GM19328 (cell line): Measurements from ENCODE around the gene PGA5.

Experiments
- ATAC-seq: cut with Tn5 transposase; IDR thresholded peaks from one replicate; pipeline ENCODE4 v1.9.1; 2021; ENCODE audit warnings: mild to moderate bottlenecking, moderate library complexity; ENCODE audit not compliant: unreplicated experiment

Gene PGA5

DNA sequence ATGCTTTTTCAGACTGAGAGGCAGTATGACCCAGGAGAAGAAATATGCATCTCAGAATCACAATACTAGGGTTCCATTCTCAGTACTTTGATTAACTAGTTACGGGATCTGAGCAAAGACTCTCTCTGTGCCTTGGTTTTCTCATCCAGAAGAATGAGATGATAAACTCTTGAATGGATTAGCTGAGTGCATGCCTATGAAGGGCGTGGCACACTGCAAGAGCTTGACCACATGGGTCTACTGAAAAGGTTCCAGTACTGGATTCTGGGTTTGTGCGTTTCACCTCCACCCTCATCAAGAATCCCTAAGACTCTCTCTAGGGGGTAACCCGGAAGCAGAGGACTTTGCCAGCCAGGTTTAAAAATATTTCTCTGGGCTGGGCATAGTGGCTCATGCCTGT lies 25.6 kb downstream of the PGA5 start:
- no peak for ATAC-seq

DNA sequence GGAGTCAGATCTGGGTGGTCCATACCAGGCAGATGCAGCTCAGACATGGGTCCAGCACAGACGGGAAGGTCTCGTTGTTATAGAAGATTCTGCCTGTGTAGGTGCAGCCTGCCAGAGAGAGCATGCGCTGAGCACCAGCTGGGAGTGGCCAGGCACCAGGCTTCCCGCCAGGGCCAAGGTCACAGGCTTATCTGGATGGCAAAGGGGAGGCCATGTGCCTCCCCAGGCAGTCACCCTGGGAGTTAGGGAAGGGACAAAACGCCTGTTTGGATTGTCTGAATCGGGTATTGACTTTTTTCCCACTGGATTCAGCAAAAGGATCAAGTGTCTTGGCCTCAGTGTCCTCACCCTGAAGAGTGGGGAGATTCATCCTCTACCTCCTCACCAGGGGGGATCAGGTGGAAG lies 26.5 kb downstream of the PGA5 start:
- ATAC-seq: no peak

DNA sequence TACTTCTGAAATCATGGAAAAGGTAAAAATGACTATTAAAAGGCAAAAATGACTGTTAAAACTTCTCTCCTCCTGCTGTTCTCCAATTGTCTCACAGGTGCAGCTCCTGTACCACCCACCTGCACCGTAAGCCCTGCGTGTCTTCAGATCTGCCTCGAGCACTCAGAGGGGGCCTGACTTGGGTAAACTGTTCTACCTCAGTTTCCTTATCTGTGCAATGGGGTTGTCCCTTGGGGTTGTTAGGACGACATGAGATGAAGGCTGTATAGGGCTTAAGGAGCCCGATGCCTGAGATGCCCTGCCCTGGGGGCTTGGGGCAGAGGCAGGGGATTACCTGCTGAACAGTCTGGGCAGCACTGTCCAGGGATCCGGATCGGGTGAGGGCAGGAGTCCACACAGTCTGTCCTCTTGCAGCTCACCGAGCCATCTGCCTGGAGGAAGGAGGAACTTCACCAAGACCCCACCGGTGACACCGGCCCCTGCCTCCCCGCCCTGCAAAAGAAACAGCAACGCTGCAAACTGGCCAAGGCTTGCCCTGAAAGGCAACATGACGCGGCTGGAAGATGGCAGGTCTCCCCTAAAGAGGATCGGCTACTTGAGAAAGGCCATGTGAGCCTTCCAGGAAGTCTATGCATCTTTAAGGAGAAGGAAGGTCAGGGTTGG lies 27.7 kb downstream of the PGA5 start:
- ATAC-seq: no peak

DNA sequence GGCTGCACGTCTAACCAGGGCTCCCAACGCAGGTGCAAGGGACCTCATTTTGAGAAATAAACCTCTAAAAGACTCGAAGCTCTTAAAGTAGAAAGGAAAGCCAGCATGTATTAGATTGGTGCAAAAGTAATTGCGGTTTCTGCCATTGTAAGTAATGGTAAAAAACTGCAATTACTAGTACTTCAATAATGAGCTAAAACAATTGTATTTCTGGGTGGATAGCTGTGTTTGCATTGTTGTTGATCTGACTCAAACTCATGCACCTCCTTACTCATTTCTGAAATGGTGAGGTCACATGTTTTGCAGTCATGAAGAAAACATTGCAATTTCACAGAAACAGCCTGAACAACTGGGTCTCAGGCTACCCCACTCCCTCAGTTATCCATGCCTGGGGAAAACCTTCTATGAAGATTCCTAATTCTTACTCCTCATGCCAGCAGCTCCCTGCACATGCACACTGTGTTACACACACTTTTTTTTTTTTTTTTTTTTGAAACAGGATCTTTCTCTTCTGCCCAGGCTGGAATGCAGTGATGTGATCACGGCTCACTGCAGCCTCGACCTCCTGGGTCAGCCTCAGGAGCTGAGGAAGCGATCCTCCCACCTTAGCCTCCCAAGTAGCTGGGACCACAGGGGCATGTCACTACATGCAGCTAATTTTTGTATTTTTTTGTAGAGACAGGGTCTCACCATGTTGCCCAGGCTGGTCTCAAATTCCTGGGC lies 29.5 kb downstream of the PGA5 start:
- ATAC-seq: no peak

DNA sequence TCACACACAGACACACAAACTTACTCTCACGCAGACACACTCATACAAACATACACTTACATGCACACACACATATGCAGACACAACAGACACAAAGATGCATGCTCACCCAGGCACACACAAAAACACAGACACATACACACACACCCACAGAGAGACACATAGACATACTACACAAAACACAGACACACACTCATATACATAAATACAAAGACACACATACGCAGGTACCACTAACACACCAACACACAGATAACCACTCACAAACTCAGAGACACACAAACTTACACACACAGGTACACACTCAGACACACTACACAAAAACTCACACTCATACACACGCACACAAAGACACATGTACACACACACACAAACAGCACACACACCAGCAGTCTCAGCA lies 31.8 kb downstream of the PGA5 start:
- no peak for ATAC-seq

DNA sequence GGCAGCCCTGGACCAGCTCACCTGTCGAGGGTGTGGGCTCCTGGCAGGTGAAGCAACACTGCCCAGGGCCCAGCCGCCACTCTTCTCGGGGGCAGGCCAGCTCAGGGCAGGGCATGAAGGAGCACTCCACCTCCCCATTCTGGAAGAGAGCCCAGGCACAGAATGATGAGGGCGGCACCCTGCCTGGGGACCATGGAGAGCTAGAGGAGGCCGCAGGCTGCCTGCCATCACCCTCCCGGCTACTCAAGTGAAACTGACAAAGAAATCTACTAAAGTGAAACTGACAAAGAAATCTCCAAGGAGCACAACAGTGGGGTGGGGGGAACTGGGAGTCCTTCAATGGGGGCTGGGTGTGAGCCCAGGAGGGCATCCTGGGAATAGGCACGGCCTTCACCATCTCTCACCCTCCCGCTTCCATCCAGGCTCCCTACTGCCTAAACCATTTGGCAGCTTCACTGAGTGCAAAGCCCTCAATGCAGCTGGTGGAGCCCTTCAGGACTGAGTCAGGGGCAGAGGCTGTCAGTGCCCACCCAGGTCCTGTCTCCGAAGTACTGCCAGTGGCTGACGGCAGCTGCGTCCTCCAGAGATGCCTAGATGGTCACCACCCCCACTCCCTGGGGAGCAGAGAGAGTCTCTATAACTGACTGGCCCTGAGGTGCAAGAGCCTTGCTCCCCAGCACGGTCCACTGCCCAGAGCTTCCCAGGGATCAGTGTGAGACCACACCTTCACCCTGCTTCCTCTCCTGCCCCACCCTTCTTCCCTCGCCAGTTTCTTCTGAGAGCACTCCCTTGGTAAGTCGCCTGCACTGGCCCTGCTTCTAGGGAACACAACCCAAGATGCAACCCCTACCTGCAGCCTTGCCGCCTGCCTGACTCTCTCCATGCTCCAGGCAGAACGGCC lies 32.5 kb downstream of the PGA5 start:
- no peak for ATAC-seq

DNA sequence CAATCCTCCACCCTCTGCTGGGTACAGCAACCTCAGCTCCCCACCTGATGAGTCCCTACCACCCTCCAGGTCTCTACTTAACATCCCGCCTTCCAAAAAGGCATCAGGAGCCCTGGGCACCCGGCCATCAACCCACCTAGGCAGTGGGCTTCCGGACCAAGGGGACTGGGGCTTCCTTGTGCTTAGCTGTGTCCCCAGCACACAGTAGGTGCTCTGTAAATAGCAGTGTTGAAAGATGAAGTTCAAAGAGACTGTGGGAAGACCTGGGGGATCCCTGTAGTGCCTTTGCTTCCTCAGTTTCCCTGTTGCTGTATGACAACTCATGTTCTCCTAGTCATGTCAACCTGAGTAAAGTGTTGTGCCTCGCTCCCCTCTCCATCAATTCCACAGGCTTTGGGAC lies 33.1 kb downstream of the PGA5 start:
- no peak for ATAC-seq

DNA sequence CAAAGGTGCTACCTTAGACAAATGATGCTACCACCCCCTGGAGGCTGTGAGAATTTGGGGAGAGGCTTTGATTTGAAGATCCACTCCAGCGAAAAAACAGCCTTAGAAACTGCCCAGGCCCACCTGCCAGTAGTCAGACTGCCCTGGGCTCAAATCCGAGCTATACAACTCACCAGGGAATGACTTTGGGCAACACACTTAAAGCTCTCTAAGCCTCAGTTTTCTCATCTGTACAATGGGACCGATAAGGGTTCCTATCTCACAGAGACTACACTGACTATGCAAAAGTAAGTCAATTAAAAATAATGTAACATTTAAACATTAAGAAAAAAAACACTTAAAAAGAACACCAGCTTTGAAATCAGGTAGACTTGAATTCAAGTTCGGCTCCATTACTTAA lies 34.2 kb downstream of the PGA5 start:
- no peak for ATAC-seq

DNA sequence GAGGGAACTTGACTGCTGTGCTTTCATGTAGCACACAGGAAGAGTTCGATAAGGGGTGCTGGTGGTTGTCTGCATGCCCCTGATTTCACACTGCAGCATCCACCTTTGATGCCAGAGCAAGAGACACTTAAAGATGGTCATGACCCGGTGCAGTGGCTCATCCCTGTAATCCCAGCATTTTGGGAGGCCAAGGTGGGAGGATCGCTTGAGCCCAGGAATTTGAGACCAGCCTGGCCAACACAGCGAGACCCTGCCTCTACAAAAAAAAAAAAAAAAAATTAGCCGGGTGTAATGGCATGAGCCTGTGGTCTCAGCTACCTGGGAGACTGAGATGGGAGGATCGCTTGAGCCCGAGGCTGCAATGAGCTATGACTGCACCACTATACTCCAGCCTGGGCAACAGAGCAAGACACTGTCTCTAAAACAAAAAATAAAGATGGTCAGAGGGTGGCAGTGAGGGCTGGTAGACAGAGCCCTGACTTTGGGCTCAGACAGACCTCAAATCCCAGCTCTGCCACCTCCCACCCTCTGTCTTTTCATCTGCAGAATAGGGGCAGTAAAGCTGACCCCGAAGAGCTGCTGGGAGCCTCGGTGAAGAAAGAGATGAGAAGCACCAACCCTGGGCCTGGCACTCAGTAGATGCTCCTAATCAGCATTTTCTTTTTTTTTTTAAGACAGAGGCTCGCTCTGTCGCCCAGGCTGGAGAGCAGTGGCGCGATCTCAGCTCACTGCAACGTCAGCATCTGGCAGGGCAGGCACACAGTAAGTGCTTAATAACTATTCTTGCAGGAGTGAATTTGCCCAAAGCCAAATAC lies 36.4 kb downstream of the PGA5 start:
- ATAC-seq: no peak

DNA sequence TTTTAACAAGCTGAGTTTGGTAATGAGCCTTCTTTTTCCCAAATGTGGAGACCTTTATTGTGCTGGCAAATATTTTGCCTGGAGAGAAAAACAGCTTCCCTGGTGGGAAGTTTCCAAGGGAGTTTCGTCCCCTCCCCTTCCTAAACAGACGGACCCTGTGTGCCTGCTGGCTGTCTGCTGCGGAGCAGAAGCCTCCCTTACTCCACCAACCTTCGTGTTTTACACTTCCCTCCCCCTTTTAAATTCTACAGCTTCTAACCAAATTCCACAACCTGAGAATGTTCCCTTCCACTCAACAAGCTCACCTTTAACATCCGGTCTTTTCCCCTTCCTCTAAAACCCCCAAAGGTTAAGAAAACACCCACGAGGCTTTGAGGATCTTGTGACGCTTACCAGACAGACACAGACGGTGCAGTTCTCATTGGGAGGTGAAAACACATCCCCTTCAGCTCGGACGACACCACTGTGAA lies 37.1 kb downstream of the PGA5 start:
- ATAC-seq: no peak

DNA sequence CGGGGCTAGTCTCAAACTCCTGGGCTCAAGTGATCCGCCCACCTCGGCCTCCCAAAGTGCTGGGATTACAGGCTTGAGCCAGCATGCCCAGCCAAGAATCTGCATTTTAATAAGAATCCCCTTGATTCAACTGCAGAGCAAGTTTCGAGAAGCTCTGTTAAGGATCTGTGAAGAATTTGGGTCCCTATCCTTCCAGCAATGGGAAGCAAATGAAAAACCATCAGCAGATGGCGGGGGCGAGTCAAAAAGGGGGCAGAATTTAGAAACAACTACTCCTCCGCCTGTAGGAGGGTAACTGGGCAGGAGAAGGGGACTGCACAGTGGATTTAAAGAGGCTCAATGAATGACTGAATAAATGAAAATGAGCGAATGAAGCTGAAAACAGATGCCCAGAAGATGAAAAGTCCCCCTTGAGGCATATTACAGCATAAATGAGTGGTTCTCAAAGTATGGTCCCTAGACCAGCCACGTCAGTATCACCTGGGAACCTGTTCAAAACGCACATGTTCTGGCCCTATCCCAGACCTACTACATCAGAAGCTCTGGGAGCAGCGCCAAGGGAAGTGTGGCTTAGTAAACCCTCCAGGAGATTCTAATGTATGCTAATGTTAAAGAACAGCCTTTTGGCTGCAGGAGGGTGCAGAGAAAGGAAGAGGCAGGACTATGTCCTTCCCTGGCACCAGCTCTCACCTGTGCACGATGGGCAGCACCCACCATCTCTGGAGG lies 39.1 kb downstream of the PGA5 start:
- ATAC-seq: no peak

DNA sequence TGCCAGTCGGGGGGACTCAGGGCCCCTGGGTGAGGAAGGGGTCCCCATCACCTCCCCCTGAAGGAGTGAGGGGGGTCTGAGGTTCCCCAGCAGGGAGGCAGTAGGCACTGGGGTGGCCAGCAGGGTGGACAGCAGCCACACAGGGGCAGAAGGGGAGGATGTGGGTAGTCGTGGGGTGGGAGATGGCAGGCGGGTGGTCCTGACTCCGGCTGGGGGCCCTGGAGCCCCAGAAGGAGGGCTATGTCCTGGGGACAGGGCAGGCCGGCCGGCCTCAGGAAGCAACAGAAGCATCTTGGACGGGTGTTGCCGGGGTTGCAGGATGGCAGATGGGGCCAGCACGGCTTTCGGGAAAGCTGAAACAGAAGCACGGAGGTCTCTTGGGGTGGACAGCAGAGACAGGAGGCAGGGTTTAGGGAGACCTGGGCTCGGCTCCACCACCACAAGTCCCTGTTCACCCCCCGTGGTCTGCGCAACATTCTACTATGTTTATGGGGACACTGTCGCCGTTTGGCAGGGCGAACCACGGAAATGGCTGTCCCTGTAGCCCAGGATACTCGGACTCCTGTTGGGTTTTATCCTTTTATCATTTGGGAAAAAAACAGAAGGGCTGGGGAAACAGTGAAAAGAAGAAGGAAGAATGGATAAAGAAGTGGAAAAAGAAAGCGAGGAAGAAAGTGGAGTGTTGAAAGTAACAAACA lies 40.1 kb downstream of the PGA5 start:
- no peak for ATAC-seq

DNA sequence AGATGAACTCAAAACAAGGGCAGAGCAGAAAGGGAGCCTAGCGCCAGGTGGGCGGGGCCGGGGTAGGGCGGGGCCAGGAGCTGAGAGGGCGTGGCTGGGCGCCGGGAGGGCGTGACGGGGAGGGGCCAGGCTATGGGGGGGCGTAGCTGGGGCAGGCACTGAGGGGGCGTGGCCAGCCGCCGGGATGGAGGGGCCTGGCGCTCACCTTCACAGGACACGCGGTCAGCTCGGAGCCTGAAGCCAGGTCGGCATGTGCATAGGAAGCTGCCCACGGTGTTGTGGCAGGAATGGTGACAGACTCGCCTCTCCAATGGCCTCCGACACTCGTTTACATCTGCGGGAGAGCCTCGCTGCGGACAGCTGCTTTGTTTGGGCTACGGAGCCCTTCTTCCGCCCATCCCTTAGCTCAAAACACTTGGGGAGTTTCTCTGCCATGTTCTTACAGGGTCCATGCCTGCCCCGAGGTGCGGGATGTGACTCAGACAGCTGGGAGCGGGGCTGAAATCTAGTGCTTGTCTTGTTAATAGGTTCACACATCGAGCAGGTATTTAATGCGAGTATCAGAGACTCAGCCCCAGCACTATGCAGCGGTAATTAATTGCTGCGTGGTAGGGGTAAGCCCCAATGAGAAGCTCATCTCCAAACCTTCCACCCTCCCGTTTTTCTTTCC lies 40.7 kb downstream of the PGA5 start:
- ATAC-seq: no peak

DNA sequence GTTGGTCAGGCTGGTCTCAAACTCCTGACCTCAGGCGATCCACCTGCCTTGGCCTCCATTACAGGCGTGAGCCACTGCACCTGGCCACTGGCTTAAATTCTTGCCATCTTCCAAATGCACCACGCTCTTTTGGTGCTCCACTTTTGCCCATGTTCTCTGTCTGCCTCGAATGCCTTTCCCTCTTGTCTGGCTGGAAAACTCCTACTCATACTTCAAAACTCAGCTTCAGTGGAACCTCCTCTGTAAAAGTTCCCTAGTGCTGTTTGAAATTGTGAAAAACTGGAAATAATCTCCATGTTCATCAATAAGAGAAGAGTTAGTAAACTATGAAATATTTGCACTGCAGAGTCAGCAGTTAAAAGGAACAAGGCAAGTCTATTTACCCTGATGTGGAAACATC lies 42.6 kb downstream of the PGA5 start:
- ATAC-seq: no peak

DNA sequence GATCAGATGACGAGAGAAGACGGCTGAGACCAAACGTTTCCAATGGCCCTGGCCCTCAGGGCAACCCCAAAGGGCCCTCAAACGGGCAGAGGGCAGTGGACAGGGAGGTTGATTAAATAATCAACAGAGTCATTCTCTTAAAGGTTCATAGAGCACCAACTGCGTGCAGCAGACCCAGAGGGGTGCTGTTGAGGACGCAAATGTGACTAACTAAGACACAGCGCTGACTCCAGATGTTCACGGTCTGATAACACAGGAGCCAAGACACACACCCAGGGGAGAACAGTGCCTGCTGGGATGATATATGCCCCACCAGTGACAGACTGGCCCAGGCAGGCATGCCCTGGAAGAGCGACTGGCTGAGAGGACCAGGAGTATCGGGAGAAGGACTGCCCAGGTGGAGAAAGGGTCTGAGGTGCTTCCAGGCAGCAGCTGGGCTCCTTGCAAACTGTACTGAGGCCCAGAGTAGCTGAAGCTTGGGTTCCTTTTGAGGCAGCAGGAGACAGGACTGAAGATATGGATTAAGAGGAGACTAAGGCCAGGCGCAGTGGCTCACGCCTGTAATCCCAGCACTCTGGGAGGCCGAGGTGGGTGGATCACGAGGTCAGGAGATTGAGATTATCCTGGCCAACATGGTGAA lies 46.5 kb downstream of the PGA5 start:
- no peak for ATAC-seq

DNA sequence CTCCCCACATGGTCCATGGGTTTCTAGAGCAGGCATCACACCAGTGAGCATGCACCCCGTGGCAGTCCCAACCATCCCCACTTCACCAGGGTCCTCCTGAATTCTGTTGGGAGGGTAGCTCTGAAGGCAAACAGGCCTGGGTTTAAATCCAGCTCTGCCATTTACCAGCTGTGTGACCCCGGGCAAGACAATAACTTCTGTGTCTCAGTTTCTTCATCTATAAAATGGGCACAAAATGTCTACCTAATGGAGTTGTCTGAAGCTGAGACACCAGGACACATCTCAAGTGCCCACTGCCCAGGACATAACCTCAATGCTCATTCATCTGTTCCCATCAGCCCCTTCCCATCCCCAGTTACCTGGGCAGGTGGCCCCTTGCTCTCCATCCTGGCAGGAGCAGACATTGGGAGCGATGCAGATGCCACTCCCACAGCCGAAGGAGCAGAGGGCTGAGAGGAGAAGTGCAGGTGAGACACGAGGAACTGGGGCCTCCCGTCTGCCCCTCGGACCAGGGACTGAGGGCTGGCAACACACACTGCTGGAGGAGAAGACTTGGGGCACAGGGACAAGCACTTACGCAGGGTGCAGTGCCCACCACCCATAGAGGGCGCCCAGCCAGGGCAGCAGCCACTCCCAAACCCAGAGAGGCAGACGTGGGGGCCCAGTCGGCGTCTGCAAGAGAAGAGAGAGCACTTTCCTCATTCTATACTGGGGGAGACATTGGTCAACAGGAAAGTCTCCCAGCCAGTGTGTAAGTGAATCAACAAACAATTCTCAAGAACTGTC lies 50.1 kb downstream of the PGA5 start:
- no peak for ATAC-seq

DNA sequence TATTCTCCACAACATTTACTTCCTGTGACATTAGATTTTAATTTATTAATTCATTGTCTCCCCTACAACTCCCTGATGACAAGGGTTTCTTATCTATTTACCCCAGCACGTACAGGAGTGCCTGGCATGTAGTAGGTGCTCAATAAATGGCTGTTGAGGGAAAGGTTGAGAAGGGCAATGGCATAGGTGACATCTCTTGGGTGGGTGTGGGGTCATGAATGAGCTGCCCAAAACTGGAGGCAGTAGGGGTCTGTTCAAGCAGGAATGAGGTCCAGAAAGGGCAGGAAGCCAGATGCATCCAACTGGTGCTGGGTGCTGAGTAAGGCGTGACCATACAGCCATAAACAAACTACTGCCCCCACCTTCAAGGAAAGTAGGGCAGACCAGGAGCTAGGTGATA lies 51.4 kb downstream of the PGA5 start:
- no peak for ATAC-seq
